ENCODE results near the gene HSPA4L.
A peak's percentile ranks its signal among the peaks of the same experiment; 100 is the strongest.

The HSPA4L gene

GRCh38 chr4:127782275-127783025 lies at the start of gene HSPA4L:
Gene HSPA4L (plus strand): TSS chr4:127782322. CDS start chr4:127782551, 229 bp downstream.
- no peak for DNase-seq (ENCODE audit: low read depth in 1 of 2, low spot score in 1 of 2)

- DNase-seq (ENCODE audit: low read depth in 1 of 2, low spot score in 1 of 2), result no peak
Measured at GRCh38 chr4:127732623-127733328, 49.3 kb upstream of the HSPA4L start.

- DNase-seq (ENCODE audit: low read depth in 1 of 2, low spot score in 1 of 2), result no peak
Measured at GRCh38 chr4:127734976-127735375, 47.1 kb upstream of the HSPA4L start.

GRCh38 chr4:127737295-127737694 lies 44.8 kb upstream of the HSPA4L start:
- DNase-seq (ENCODE audit: low read depth in 1 of 2, low spot score in 1 of 2), result no peak

GRCh38 chr4:127741247-127741646 lies 40.9 kb upstream of the HSPA4L start:
- DNase-seq (ENCODE audit: low read depth in 1 of 2, low spot score in 1 of 2), result no peak

- no peak for DNase-seq (ENCODE audit: low read depth in 1 of 2, low spot score in 1 of 2)
Measured at GRCh38 chr4:127747883-127748282, 34.2 kb upstream of the HSPA4L start.

GRCh38 chr4:127748957-127749356 lies 33.2 kb upstream of the HSPA4L start:
- no peak for DNase-seq (ENCODE audit: low read depth in 1 of 2, low spot score in 1 of 2)

- no peak for DNase-seq (ENCODE audit: low read depth in 1 of 2, low spot score in 1 of 2)
Measured at GRCh38 chr4:127756906-127757305, 25.2 kb upstream of the HSPA4L start.

GRCh38 chr4:127759228-127759820 lies 22.8 kb upstream of the HSPA4L start:
- DNase-seq (ENCODE audit: low read depth in 1 of 2, low spot score in 1 of 2), result no peak

- no peak for DNase-seq (ENCODE audit: low read depth in 1 of 2, low spot score in 1 of 2)
Measured at GRCh38 chr4:127759893-127760292, 22.2 kb upstream of the HSPA4L start.

- DNase-seq (ENCODE audit: low read depth in 1 of 2, low spot score in 1 of 2), result no peak
Measured at GRCh38 chr4:127771535-127772275, 10.4 kb upstream of the HSPA4L start.

- DNase-seq (ENCODE audit: low read depth in 1 of 2, low spot score in 1 of 2), result no peak
Measured at GRCh38 chr4:127772769-127773671, 9.1 kb upstream of the HSPA4L start.

- DNase-seq (ENCODE audit: low read depth in 1 of 2, low spot score in 1 of 2), result no peak
Measured at GRCh38 chr4:127775843-127776242, 6.3 kb upstream of the HSPA4L start.

GRCh38 chr4:127776620-127777019 lies 5.5 kb upstream of the HSPA4L start:
- no peak for DNase-seq (ENCODE audit: low read depth in 1 of 2, low spot score in 1 of 2)

GRCh38 chr4:127777487-127777886 lies 4.6 kb upstream of the HSPA4L start:
- no peak for DNase-seq (ENCODE audit: low read depth in 1 of 2, low spot score in 1 of 2)

- no peak for DNase-seq (ENCODE audit: low read depth in 1 of 2, low spot score in 1 of 2)
Measured at GRCh38 chr4:127778102-127778501, 4.0 kb upstream of the HSPA4L start.

GRCh38 chr4:127780598-127780997 lies 1.5 kb upstream of the HSPA4L start:
- DNase-seq (ENCODE audit: low read depth in 1 of 2, low spot score in 1 of 2), result no peak

GRCh38 chr4:127781300-127782024 lies 660 bp upstream of the HSPA4L start:
- no peak for DNase-seq (ENCODE audit: low read depth in 1 of 2, low spot score in 1 of 2)

- peak in 1 of 2 donors; percentile 34 for DNase-seq (ENCODE audit: low read depth in 1 of 2, low spot score in 1 of 2)
Measured at GRCh38 chr4:127782025-127782274, 172 bp upstream of the HSPA4L start.

Measured in stimulated activated CD4-positive, alpha-beta T cell treated with anti-CD3 and anti-CD28 coated beads, Interleukin-15, amount 100 ng/mL, for 1 hour (primary cell).